HepG2 (cell line): Measurements from ENCODE around the gene ERF. TPM values are rescaled to one million over a fixed set of nuclear protein-coding genes. Genes with fewer than 3 reads are reported as not detected.

Experiments
- CEBPB ChIP-seq: IDR thresholded peaks from 2 replicates; pipeline ENCODE4 v1.6.1; 2011; ENCODE audit warnings: low read depth, low read length, improper control_type of control experiment, borderline replicate concordance
- CHCHD3 ChIP-seq: sonication (generic); formaldehyde crosslinking; IDR thresholded peaks from 2 replicates; pipeline ENCODE4 v1.8.0; 2022; ENCODE audit warnings: mild to moderate bottlenecking, missing genetic modification reagents, moderate library complexity
- HNRNPL ChIP-seq: fragments of 200-400 bp; formaldehyde crosslinking; IDR thresholded peaks from 2 replicates; pipeline ENCODE4 v1.6.1; 2017; ENCODE audit warnings: mild to moderate bottlenecking, low read depth, low read length
- HNRNPUL1 ChIP-seq: fragments of 200-400 bp; formaldehyde crosslinking; IDR thresholded peaks from 2 replicates; pipeline ENCODE4 v1.6.1; 2017; ENCODE audit warnings: low read depth, mild to moderate bottlenecking, low read length, moderate library complexity
- MIXL1 ChIP-seq: IDR thresholded peaks from 2 replicates; pipeline ENCODE4 v1.6.1; 2016
- MTF1 ChIP-seq: sonication (generic); formaldehyde crosslinking; IDR thresholded peaks from 2 replicates; pipeline ENCODE4 v1.5.0; 2020; ENCODE audit warnings: missing genetic modification reagents
- NAIF1 ChIP-seq: sonication (generic); formaldehyde crosslinking; IDR thresholded peaks from 2 replicates; pipeline ENCODE4 v1.5.0; 2020; ENCODE audit warnings: mild to moderate bottlenecking, missing genetic modification reagents, borderline replicate concordance
- NBN ChIP-seq: fragments of 450-650 bp; conservative IDR thresholded peaks from 2 replicates; pipeline ENCODE4 v1.6.1; 2017
- NCOR1 ChIP-seq: fragments of 200-600 bp; sonication (generic); IDR thresholded peaks from 2 replicates; pipeline ENCODE4 v1.7.0; 2017; ENCODE audit warnings: antibody characterized with exemption, low read length, borderline replicate concordance
- SOX13 ChIP-seq, 3 experiments: fragments of 450-650 bp in 1 of 3; sonication (generic) in 1 of 3; formaldehyde crosslinking in 1 of 3; IDR thresholded peaks in 2 of 3; conservative IDR thresholded peaks in 1 of 3; 2 replicates each; pipeline versions ENCODE4 v1.5.0 to v1.6.1; 2016 to 2020; ENCODE audit warnings: antibody characterized with exemption in 1 of 3, mild to moderate bottlenecking in 1 of 3, missing compliant biosample characterization in 1 of 3, missing genetic modification reagents in 1 of 3, moderate library complexity in 1 of 3
- TCF7L2 ChIP-seq: IDR thresholded peaks from 2 replicates; pipeline ENCODE4 v1.6.1; 2011; ENCODE audit warnings: mild to moderate bottlenecking, low read depth, low read length, moderate library complexity
- TSC22D2 ChIP-seq: sonication (generic); formaldehyde crosslinking; IDR thresholded peaks from 2 replicates; pipeline ENCODE4 v1.5.1; 2020; ENCODE audit warnings: missing genetic modification reagents, mild to moderate bottlenecking, borderline replicate concordance
- ZBTB1 ChIP-seq: sonication (generic); formaldehyde crosslinking; IDR thresholded peaks from 2 replicates; pipeline ENCODE4 v1.4.0; 2020; ENCODE audit warnings: missing genetic modification reagents, borderline replicate concordance
- ZNF180 ChIP-seq: sonication (generic); formaldehyde crosslinking; IDR thresholded peaks from 2 replicates; pipeline ENCODE4 v1.4.0; 2020; ENCODE audit warnings: low read depth, missing genetic modification reagents, borderline replicate concordance
- ZNF234 ChIP-seq: sonication (generic); formaldehyde crosslinking; conservative IDR thresholded peaks from 2 replicates; pipeline ENCODE4 v1.5.1; 2020; ENCODE audit warnings: mild to moderate bottlenecking, missing genetic modification reagents
- ZSCAN25 ChIP-seq: sonication (generic); formaldehyde crosslinking; IDR thresholded peaks from 2 replicates; pipeline ENCODE4 v1.8.0; 2022; ENCODE audit warnings: mild to moderate bottlenecking, missing genetic modification reagents
- polyA plus RNA-seq, 8 experiments: library from polyadenylated mRNA; depleted of rRNA in 3 of 8; stranded (reverse) in 7 of 8; unstranded in 1 of 8; fragments of >200 nt; fragmentation: Illumina TruSeq in 4 of 8; extraction: Trizol in 4 of 8; gene quantifications; 2 replicates each; pipeline versions ENCODE4 v1.2.1 to v1.2.3, GENCODE V29; 2011 to 2016; ENCODE audit warnings: low read depth in 4 of 8, missing spikeins in 1 of 8, mixed read lengths in 1 of 8; ENCODE audit not compliant: insufficient read depth in 1 of 8
- total RNA-seq, 5 experiments: library from RNA; depleted of rRNA; stranded (reverse); fragments of >200 nt; fragmentation: Illumina TruSeq; extraction: Trizol; gene quantifications; 2 replicates each; pipeline ENCODE4 v1.2.3, GENCODE V29; 2016; ENCODE audit warnings: low read depth in 1 of 5
- TF ChIP-seq, protein P1 (sequence below): sonication (generic); formaldehyde crosslinking; IDR thresholded peaks from 2 replicates; pipeline ENCODE4 v1.5.0; 2020; ENCODE audit warnings: mild to moderate bottlenecking, missing genetic modification reagents, borderline replicate concordance
- TF ChIP-seq, protein P2 (sequence below): IDR thresholded peaks from 2 replicates; pipeline ENCODE4 v1.6.1; 2016; ENCODE audit warnings: missing biosample characterization, missing genetic modification reagents, low read depth
- TF ChIP-seq, protein P3 (sequence below): sonication (generic); formaldehyde crosslinking; IDR thresholded peaks from 2 replicates; pipeline ENCODE4 v1.4.0; 2020; ENCODE audit warnings: missing genetic modification reagents

ERF gene
- total and polyA plus RNA-seq, 2 of the 13 experiments (the other 11 are each of a cell fraction or from before 2014, with no cell fraction given) = 67.1 to 69.9 TPM

DNA sequence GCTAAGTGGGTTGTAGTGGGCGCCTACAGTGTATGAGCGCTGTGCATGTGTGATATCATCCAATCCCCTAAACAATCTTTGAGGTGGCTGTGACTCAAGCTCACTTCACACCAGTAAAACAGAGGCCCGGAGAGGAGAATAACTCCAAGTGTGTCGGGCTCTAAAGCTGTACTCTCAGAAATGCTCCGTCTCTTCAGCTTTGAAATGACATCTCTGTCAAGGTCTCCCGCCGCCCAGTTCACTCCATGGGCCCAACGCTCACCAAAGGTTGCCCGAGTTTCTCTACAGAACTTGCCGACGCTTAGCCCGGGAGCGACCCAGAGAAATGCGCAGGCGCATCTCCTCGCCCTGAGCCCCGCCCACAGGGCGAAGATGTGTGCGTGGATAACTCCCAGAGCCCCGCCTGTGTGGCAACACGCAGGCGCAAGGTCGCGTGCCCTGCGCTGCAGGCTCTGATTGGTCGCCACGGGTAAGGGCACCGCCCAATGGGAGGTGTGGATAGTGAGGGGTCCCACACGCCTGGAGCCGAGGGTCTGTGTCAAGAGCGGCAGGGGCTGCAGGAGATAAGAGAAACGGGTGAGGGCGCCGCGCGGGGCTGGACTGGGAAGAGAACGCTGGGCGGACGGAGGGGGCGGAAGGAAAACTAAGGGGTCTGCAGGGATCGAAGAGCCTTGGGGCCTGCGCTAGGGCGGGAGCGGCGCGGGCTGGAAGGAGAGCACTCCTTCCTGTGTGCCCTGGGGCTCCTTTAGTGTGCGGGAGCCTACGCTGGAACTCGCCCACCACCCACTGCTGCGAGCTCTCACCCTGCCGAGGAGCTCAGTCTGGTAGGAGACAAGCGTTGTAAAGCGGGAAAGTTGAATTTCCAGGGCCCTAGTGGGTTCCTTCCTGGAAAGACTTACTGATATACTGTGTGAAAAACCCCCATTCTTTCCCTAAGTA lies 34.8 kb downstream of the ERF start, which contains the start of gene ZNF526 (continued):
- TF ChIP-seq, protein P1, sequence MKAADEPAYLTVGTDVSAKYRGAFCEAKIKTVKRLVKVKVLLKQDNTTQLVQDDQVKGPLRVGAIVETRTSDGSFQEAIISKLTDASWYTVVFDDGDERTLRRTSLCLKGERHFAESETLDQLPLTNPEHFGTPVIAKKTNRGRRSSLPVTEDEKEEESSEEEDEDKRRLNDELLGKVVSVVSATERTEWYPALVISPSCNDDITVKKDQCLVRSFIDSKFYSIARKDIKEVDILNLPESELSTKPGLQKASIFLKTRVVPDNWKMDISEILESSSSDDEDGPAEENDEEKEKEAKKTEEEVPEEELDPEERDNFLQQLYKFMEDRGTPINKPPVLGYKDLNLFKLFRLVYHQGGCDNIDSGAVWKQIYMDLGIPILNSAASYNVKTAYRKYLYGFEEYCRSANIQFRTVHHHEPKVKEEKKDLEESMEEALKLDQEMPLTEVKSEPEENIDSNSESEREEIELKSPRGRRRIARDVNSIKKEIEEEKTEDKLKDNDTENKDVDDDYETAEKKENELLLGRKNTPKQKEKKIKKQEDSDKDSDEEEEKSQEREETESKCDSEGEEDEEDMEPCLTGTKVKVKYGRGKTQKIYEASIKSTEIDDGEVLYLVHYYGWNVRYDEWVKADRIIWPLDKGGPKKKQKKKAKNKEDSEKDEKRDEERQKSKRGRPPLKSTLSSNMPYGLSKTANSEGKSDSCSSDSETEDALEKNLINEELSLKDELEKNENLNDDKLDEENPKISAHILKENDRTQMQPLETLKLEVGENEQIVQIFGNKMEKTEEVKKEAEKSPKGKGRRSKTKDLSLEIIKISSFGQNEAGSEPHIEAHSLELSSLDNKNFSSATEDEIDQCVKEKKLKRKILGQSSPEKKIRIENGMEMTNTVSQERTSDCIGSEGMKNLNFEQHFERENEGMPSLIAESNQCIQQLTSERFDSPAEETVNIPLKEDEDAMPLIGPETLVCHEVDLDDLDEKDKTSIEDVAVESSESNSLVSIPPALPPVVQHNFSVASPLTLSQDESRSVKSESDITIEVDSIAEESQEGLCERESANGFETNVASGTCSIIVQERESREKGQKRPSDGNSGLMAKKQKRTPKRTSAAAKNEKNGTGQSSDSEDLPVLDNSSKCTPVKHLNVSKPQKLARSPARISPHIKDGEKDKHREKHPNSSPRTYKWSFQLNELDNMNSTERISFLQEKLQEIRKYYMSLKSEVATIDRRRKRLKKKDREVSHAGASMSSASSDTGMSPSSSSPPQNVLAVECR (CRISPR knock-in tag) = peak; percentile 93
- TF ChIP-seq, protein P2, sequence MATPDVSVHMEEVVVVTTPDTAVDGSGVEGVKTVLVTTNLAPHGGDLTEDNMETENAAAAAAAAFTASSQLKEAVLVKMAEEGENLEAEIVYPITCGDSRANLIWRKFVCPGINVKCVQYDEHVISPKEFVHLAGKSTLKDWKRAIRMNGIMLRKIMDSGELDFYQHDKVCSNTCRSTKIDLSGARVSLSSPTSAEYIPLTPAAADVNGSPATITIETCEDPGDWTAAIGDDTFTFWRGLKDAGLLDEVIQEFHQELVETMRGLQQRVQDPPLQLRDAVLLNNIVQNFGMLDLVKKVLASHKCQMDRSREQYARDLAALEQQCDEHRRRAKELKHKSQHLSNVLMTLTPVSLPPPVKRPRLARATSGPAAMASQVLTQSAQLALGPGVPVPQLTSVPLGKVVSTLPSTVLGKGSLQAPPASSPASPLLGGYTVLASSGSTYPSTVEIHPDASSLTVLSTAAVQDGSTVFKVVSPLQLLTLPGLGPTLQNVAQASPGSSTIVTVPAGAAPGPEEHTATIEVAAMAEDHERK (CRISPR knock-in tag) = peak; percentile 40; the same call in 1 of the 2 replicates
- no peak for TF ChIP-seq ZNF180 (CRISPR knock-in tag)
- TF ChIP-seq, protein P3, sequence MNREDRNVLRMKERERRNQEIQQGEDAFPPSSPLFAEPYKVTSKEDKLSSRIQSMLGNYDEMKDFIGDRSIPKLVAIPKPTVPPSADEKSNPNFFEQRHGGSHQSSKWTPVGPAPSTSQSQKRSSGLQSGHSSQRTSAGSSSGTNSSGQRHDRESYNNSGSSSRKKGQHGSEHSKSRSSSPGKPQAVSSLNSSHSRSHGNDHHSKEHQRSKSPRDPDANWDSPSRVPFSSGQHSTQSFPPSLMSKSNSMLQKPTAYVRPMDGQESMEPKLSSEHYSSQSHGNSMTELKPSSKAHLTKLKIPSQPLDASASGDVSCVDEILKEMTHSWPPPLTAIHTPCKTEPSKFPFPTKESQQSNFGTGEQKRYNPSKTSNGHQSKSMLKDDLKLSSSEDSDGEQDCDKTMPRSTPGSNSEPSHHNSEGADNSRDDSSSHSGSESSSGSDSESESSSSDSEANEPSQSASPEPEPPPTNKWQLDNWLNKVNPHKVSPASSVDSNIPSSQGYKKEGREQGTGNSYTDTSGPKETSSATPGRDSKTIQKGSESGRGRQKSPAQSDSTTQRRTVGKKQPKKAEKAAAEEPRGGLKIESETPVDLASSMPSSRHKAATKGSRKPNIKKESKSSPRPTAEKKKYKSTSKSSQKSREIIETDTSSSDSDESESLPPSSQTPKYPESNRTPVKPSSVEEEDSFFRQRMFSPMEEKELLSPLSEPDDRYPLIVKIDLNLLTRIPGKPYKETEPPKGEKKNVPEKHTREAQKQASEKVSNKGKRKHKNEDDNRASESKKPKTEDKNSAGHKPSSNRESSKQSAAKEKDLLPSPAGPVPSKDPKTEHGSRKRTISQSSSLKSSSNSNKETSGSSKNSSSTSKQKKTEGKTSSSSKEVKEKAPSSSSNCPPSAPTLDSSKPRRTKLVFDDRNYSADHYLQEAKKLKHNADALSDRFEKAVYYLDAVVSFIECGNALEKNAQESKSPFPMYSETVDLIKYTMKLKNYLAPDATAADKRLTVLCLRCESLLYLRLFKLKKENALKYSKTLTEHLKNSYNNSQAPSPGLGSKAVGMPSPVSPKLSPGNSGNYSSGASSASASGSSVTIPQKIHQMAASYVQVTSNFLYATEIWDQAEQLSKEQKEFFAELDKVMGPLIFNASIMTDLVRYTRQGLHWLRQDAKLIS (CRISPR knock-in tag) = no peak
- no peak for TF ChIP-seq NBN
- TF ChIP-seq SOX13 (IDR thresholded peaks at IDR 0.05) = no peak
- TF ChIP-seq SOX13 (CRISPR knock-in tag; conservative IDR thresholded peaks at IDR 0.05 in 1 of 2, IDR thresholded peaks at IDR 0.05 in 1 of 2) = 0 out of 4 replicates have a peak, but pooled peaks of 1 of the 2 experiments have one; percentile 27
- no peak for TF ChIP-seq TCF7L2
- no peak for TF ChIP-seq NAIF1 (CRISPR knock-in tag)
- TF ChIP-seq CHCHD3 (CRISPR knock-in tag) = no peak
- no peak for TF ChIP-seq ZNF234
- TF ChIP-seq HNRNPUL1 = no peak
- TF ChIP-seq MTF1 (CRISPR knock-in tag) = no peak
- no peak for TF ChIP-seq ZBTB1 (CRISPR knock-in tag)
- no peak for TF ChIP-seq ZSCAN25
- no peak for TF ChIP-seq TSC22D2
- TF ChIP-seq HNRNPL = 0 out of 2 replicates have a peak, but pooled peaks have one; percentile 52
- TF ChIP-seq MIXL1 (CRISPR knock-in tag) = 0 out of 2 replicates have a peak, but pooled peaks have one; percentile 52
- peak; percentile 64; the same call in 1 of the 2 replicates for TF ChIP-seq CEBPB
- TF ChIP-seq NCOR1 = no peak
